ENCODE results near the gene ACD.
A peak's percentile ranks its signal among the peaks of the same experiment; 100 is the strongest.

Gene ACD

DNA sequence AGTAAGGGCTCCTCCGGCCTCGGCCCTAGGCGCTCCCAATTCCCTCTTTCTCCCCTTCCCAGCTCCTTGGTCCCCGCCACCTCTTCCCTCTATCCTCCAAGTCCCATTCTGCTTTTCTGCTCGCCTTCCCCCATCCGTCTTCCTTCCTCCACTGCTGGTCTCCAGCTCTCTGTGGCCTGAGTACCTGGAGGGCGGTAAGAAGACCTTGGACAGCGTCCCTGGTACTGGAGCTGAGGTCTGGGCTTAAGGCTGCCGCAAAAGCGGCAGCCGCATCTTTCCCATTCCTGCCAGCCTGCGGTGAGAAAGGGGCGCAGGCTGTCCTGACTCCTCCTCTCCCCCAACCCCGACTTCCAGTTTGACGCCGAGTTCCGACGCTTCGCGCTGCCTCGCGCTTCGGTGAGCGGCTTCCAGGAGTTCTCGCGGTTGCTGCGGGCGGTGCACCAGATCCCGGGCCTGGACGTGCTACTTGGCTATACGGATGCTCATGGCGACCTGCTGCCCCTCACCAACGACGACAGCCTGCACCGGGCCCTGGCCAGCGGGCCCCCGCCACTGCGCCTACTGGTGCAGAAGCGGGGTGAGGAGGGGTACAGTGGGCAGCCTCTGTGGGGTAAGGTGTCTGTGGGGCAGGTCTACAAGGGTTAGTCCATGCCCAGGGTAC is 1.2 kb upstream of the ACD start:
- DNase-seq, result peak; percentile 31

DNA sequence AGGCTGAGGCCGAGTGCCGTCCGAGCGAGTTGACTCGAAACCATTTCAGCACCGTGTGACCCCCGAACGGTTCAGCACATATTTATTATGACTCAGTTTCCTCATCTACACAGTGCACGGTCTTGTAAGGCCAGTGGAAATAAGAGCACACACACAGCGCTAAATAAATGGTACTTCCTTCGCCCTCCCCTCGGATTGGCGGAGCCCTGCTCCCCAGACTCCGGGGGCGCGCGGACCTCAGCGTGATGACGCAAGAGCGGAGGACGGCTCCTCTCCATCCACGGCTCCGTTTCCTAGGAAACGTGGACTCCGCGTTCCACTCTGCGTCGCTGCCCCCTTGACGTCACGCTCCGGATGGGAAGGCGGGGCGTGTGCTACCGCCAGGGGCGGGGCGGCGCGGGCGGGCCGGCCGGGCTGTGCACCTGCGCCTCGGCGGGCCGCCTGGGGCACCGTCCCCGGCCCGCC is 536 bp upstream of the ACD start, which contains the start of gene PARD6A:
PARD6A (plus strand) TSS at position 397 of the 465 bp plus-strand sequence. CDS start 79 bp downstream, outside the sequence.
- peak; percentile 66 for DNase-seq

DNA sequence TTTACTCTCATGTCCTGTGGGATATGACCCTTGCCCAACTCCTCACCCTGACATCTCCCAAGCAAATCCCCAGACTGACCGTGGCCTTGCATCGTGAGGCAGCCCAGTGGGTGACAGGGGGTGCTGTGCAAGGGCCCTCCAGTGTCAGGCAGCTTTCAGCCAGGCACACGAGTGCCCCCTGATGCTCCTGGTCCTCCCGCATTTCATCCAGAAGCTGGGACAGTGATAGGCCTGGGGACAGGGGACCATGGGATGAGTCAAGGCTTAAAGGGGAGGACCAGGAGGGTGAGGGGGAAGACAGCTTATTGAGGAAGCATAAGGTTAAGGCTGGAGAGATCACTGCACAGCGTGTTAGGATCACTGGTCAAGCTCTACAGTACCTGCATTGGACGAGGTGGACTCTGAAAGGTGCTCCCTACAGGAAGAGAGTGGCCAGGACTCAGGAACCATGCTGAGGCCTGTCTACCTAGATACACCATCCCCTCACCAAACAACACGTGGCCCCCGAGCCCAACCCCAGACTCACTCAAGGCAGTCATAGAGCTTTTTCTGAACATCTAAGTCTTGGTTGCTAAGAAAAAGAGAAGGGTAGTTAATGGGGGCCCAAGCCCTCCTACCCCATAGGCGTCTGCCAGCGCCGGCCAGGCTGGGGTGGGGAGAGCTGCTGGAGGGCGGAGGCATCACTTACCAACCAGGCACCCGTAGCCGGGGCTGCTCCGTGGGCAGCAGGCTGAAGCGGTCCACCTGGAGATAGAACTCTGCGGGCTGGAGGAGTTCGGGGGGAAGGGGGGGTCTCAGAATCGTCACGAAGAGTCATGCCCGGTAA is 998 bp downstream of the ACD start:
- no peak for DNase-seq

DNA sequence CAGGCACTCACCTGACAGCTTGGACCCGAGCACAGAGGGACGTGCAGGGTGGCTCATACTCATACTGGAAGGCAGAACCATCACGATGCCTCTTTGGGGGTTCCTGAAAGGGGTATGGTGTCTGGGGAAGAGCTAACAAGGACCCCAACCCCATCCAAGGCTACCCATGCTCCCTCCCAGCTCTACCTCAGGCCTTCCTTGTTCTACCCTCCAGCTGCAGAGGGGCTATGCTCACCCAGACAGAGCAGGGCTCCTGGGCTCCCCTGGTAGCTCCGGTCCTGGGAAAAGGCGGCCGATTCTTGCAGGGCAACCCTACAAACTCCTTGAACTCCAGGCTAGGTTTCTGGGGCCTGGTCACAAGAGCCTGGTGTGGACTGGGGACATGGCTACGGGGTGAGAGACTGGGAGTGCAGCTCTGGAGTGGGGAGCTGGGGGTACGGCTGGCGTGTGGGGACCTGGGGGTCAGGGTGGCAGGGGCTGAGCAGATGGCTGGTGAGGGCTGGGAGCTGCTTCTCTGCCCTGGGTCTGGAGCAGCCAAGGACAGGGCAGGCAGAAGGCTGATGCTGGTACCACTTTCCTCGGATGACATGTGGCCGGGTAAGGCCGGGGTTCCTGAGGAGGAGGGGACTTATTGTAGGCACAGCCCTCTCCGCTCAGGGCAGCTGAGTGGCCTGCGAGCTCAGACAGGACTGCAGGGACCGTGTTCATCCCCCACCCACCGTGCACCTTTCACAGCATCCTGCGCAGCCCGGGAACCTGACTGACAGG is 2.1 kb downstream of the ACD start:
- no peak for DNase-seq

DNA sequence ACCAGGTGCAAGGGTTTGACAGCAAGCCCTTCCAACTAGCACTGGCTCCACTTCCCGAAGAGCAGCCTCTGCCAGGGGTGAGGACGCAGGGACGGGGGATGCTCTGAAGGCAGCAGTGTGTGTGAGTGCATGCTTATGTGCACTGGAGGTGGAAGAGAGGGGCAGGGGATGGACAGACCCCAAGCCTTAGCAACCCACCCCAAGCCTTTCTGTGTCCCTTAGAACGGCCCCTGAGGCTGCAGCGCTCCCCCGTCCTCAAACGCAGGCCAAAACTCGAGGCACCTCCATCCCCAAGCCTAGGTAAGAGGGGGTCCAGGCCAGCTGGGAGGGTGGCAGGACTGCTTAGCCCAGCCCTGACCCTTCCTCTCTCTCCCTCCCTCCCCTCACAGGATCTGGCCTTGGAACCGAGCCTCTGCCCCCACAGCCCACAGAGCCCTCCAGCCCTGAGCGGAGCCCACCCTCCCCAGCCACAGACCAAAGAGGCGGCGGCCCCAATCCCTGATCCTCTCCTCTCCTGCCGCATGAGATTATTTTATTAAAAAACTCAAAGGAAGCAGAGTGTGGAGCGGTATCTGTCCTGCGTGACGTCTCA is 2.9 kb downstream of the ACD start:
- no peak for DNase-seq

DNA sequence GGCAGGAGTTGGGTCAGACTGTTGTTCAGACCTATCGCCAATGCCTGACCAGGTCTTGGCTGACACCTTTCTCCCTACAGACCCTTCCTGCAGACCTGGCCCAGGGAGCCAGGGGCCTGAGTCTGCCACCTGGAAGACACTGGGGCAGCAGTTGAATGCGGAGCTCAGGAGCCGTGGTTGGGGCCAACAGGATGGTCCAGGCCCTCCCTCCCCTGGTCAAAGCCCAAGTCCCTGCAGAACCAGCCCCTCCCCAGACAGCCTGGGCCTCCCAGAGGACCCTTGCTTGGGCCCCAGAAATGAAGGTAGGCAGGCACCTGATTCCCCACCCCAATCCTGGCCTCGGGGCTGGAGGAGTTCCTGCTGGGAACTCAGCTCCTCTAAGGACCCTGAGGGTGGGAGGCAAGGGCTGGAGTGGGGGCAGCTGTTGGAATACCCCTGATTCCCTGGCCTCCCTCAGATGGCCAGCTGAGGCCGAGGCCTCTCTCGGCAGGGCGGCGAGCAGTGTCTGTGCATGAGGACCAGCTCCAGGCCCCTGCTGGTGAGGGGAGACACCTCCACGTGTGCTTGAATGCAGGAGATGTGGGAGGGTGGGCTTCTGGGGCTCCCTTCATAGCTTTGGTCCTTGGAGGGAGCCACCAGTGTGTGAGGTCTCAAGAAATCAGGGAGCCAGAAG is 3.6 kb downstream of the ACD start:
- no peak for DNase-seq

DNA sequence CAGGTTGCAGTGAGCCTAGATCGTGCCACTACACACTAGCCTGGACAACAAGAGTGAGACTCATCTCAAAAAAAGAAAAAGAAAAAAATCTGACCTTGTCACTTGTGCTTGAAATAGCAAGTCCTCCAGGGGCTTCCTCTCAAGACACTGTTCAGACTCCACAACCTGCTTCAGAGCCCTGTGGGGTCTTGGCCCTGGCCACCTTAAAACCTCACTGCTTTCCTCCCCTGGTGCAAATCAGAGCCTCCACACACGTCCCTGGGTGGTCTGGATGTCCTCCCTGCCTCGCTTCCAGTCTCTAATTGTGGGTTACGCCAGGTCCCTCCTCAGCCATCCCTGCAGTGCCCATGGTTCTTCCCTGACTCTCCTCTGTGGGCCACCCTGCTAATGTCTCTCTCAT is 4.7 kb downstream of the ACD start:
- DNase-seq, result no peak

DNA sequence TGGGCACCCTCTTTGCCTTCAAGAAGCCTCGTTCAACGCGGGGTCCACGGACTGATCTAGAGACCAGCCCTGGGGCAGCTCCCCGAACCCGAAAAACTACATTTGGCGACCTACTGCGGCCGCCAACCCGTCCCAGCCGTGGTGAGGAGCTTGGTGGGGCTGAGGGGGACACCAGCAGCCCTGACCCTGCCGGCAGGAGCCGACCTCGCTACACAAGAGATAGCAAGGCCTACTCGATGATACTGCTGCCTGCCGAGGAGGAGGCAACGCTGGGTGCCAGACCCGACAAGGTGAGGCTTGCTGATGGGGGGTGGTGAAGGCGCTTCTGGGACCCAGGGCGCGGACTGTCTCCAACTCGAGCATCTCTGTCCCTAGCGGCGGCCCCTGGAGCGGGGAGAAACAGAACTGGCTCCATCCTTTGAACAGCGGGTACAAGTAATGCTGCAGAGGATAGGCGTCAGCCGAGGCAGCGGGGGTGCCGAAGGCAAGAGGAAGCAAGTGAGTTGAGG is 5.6 kb downstream of the ACD start:
- DNase-seq, result no peak

DNA sequence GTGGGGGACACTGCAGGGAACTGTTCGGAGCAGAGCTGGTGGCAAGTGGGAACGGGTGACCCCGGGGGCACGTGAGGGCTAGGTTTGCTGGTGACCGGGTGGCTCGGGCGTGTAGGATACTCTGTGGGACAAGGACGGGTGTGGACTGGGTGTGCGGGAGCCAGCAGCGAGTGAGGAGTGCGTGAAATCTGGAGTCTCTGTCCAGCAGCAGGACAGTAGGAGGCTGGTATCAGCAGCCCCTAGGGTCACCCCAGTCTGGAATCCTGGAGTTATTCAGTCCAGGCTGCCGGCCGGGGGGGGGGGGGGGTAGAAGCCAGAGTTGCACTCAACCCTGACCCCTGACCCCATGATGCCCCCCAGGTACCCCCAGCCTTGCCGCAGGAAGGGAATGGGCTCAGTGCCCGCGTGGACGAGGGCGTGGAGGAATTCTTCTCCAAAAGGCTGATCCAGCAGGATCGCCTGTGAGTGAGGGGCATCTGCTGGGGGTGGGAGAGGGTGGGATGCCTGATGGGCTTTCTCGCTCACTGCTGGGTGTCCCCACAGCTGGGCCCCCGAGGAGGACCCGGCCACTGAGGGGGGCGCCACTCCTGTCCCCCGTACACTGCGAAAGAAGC is 6.2 kb downstream of the ACD start:
- DNase-seq, result no peak

DNA sequence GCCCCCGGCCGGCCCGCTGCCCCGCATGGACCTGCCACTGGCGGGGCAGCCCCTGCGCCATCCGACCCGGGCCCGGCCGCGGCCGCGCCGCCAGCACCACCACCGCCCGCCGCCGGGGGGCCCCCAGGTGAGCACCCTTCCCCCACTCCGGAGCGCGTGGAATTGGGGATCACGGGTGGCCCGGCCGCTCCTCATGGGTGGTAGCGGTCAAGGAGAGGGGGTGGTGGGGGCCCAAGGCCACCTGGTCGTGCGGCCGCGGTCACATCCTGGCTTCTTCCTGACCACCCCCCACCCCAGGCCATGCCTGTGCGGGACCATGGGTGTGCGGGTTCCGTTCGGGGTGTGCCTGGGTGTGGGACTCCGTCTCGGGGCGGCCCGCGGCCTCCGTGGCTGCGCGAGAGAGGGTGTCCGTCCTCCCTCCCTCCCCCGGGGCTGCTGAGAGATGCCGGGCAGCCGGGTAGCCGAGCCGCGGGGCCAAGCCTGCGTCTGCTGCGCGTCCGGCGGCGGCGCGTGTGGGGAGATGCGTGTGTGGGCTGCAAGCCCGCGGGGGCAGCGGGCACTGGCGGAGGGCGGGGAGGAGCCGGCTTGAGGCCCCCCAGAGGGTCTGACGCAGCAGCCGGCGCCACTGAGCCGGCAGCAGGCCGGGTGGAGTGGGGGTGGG is 6.8 kb downstream of the ACD start:
- no peak for DNase-seq

DNA sequence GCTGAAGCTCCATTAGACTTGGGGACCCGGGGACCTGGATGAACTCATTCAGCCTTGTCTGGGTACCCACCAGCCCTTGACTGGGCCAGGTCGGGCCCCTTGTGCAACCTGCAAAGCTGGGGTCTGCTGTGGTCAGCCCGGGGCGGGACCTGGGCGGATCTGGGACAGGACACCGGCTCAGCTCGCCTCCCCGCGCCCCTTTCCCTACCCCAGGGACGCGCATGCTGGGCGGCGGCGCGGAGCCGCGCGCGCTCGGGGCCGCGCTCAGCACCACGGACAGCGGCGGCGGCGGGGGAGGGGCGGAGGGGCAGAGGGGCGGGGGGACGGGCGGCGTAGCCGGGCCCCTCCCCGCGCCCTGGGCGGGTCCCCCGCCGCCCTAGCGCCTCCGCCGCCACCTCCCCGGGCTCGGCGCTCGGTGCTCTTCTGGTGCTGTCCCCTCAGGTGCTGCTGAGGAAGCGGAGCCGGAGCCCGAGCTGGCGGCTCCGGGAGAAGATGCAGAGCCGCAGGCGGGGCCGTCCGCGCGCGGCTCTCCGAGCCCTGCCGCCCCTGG is 7.4 kb downstream of the ACD start:
- no peak for DNase-seq

DNA sequence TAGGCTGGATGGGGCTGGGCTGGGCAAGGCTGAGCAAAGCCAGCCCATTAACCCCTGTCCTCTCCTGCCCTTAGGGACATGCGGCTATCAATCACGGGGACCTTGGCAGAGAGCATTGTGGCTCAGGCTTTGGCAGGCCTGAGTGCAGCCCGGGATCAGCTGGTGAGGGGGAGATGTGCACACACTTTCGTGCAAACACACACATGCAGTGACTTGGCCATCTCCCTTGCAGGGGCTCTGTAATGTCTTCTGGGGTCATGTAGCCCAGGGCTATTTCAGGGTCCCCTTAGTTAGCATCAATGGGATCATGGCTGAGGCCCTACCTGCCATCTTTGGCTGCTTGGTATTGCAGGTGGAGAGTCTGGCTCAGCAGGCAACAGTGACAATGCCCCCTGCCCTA is 8.2 kb downstream of the ACD start:
- no peak for DNase-seq

DNA sequence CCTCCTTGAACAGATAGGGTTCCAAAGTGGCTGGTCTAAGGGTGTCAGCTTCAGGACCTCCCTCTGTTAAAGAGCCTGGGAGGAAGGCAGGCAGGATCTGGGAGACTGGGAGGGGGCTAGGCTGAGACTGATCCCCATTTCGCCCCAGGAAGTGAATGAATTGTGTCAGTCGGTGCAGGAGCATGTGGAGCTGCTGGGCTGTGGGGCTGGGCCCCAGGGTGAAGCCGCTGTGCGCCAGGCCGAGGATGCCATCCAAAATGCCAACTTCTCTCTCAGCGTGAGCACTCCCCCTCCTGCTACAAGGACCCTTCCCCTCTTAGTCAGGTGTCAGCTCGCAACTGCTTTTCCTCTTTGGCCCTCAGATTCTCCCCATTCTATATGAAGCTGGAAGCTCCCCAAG is 9.0 kb downstream of the ACD start:
- no peak for DNase-seq

DNA sequence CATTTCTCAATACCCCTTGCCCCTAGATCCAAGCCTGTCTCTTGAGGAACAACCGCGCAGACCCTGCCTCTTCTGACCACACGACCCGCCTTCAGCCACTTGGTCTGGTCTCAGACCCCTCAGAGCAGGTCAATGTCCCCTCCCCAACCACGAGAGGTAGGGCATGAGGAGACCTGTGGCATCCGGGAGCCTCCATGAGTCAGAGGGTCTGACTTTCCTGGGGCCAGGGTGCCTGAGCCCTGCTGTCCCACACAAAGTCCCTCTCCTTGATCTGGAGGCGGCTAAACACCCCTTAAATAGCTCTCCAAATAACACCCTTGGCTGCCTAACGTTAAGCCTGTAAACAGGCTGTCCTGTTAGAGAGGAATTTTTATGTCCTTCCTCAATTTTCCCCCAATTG is 10.0 kb downstream of the ACD start:
- DNase-seq, result no peak

DNA sequence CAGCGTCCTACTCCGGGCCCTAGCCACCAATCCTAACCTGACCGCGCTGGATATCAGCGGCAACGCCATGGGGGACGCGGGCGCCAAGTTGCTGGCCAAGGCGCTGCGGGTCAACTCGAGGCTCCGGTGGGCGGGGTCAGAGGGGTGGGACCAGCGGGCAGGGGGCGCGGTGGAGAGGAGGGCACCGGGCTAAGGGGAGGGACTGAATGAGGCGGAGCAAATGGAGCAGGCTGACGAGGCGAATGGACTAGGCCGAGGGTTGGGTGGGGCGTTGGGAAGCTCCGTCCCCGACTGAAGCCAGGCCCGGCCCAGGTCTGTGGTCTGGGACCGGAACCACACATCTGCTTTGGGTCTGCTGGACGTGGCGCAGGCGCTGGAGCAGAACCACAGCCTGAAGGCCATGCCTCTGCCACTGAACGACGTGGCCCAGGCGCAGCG is 10.5 kb downstream of the ACD start:
- no peak for DNase-seq

DNA sequence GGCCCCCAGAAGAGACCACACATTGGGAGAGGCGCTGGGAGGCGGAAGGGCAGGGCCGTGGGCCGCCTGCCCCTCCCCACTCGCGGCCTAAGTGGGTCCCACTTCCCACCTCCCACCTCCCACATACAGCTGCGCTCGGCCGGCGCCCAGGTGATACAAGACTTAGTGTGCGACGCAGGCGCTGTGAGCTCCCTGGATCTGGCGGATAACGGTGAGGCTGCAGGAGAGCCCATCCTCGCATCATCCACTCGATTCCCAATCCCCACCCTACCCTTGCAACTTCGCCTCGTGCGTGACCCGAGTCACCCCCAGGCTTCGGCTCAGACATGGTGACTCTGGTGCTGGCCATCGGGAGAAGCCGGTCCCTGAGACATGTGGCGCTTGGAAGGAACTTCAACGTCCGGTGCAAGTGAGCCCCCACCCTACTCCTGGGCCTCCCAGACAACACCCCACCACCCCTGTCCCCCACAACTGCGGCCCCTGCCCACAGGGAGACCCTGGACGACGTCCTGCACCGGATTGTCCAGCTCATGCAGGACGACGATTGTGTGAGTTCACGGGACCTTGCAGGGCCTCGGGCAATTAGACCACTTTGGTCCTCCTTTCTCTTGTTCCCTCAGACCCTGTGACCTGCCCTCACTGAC is 11.2 kb downstream of the ACD start:
- DNase-seq, result no peak

DNA sequence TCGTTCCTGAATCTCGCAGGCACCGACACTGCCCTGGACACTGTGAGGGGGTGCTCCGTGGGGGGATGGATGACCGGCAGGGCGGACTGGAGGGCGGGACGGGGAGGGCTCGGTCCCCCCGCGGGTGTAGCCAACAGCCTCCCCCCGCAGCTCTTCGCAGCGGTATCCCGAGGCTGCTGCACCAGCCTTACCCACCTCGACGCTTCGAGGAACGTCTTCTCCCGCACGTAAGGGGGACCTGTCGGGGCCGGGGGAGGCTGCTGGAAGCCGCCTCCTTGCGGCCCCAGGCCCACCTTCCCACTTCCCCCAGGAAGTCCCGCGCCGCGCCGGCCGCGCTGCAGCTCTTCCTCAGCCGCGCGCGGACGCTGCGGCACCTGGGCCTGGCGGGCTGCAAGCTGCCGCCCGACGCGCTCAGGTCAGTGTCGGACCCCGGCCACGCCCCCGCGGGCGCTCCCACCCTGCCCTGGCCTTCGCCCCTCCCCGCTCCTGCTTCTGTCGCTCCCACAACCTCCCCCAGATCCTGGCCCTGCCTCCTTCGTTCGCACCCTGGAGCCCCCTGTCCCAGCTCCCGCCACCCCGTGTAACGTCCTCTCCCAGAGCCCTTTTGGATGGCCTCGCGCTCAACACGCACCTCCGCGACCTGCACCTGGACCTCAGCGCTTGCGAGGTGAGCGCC is 11.8 kb downstream of the ACD start:
- no peak for DNase-seq

DNA sequence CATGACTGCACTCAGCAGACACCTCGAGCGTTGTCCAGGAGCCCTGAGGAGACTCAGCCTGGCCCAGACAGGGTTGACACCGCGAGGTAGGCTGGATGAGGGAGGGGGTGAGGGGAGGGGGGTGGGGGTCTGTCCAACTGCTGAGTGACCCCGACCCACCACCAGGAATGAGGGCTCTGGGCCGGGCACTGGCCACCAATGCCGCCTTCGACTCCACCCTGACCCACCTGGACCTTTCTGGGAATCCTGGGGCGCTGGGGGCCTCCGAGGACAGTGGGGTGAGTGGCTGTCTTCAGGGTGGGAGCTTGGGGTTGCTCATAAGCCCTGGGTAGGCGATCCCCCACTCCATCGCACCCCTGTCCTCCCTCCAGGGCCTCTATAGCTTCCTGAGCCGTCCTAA is 12.4 kb downstream of the ACD start:
- DNase-seq, result no peak

DNA sequence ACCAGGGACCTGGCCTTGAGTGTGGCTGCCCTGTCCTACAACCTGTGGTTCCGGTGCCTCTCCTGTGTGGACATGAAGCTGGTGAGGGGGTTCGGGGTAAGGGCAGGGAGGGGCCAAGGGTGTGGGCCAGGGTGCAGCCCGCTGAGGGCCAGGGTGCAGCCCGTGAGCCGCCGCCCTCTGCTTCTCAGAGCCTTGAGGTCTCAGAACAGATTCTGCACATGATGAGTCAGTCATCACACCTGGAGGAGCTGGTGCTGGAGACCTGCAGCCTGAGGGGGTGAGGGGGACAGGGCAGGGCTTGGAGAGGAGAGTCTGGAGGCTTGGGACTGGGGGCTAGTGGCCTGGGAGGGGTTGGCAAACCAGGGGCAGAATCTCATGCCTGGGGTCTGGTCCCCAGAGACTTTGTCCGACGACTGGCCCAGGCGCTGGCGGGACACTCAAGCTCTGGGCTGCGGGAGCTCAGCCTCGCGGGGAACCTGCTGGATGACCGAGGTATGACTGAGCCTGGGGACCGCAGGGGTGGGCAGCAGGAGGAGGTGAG is 12.9 kb downstream of the ACD start:
- no peak for DNase-seq
